Psoas muscle (tissue), 8 donors: Measurements from ENCODE around the gene NKX2-1. TPM values are rescaled to one million over a fixed set of nuclear protein-coding genes. Genes with fewer than 3 reads are reported as not detected.
"Not testable (repeated sequence)": the region's sequence is repeated elsewhere in the genome, so short reads cannot be mapped to it uniquely, and the experiment has no call there.

ENCODE experiments used
- ATAC-seq, 4 donors: fragments of 200-7000 bp; cut with Tn5 transposase; one replicate each; pipeline ENCODE4 v1.9.1; 2020; ENCODE audit warnings: moderate library complexity in 3 of 4, mild to moderate bottlenecking in 2 of 4
- DNase-seq, 2 donors: peaks; one replicate each; pipeline ENCODE4 v3.0.0-alpha.2; 2020
- H3K27ac ChIP-seq: fragments of 200-600 bp; one replicate; pipeline ENCODE4 v1.8.0; 2022
- H3K27me3 ChIP-seq, 3 donors: fragments of 200-600 bp in 1 of 3; one replicate each; pipeline versions ENCODE4 v1.6.1 to v1.8.0; 2013 to 2022; ENCODE audit warnings: low read length in 2 of 3, mild to moderate bottlenecking in 2 of 3, moderate library complexity in 1 of 3; ENCODE audit not compliant: insufficient read depth in 3 of 3
- H3K36me3 ChIP-seq, 2 donors: fragments of 200-600 bp in 1 of 2; one replicate each; pipeline versions ENCODE4 v1.6.1 to v1.8.0; 2013 to 2022; ENCODE audit warnings: low read depth in 1 of 2, mild to moderate bottlenecking in 1 of 2, moderate library complexity in 1 of 2; ENCODE audit not compliant: insufficient read depth in 1 of 2
- H3K4me1 ChIP-seq: fragments of 200-600 bp; one replicate; pipeline ENCODE4 v1.8.0; 2022
- H3K4me3 ChIP-seq: fragments of 200-600 bp; one replicate; pipeline ENCODE4 v1.8.0; 2022; ENCODE audit warnings: mild to moderate bottlenecking
- H3K9me3 ChIP-seq: fragments of 200-600 bp; one replicate; pipeline ENCODE4 v1.8.0; 2022
- WGBS, 3 donors: extraction: QIAGEN DNeasy Blood & Tissue Kit; methylation state at CpG; one replicate each; pipeline versions ENCODE4 v1.1.6 to v1.1.7; 2013; 5-methylcytosine and 5-hydroxymethylcytosine counted together
- intact Hi-C, 2 donors: fragments of 100-400 bp; cut with DNase I; formaldehyde crosslinking; loops; one replicate each; pipeline versions ENCODE4 v1.11.0 to v1.14.2; 2022
- polyA plus RNA-seq, 3 donors: library from polyadenylated mRNA; stranded (reverse); fragments of 200-250 nt; gene quantifications; one replicate each; pipeline ENCODE4 v1.2.3, GENCODE V29; 2013
- total RNA-seq, 4 donors: library from RNA; stranded (reverse); fragmentation: NEBNext Ultra II Directional in 2 of 4; extraction: Animal tissue kit (Norgen Biotek cat#: 25700) in 2 of 4; gene quantifications; one replicate each; pipeline versions ENCODE4 v1.2.1 to v1.2.4, GENCODE V29; 2021 to 2023
- TF ChIP-seq, protein P1 (sequence below): fragments of 200-600 bp; IDR thresholded peaks from one replicate; pipeline ENCODE4 v1.8.0; 2022; ENCODE audit warnings: antibody characterized with exemption
- donor health status: healthy with polysubstance abuse.
- donor health status: DM: no; HTN: no; CAD: no; lungs with moderate emphysema.
- donor health status: Bipolar disorder and iron deficiency.
- donor health status: healthy.
- donor health status: DM: yes; HTN: yes; CAD: no.
- donor health status: DM: no; HTN: no; CAD: no.
- donor health status: DM: no; HTN: no; CAD: no.
- donor health status: DM: yes; HTN: yes; CAD: no.

NKX2-1 gene
- total and polyA plus RNA-seq, 7 donors = not detected

- no peaks in the 10 kb centered on the region for H3K36me3 ChIP-seq
- H3K4me1 ChIP-seq = no peaks in the 10 kb centered on the region
- ATAC-seq = no peak
- H3K9me3 ChIP-seq = no peaks in the 10 kb centered on the region
- no peaks in the 10 kb centered on the region for H3K27me3 ChIP-seq
- 0 to 32% (median 0%) methylated on average over 1 of the region's 1 CpG for WGBS, 3 donors
- TF ChIP-seq, protein P1, sequence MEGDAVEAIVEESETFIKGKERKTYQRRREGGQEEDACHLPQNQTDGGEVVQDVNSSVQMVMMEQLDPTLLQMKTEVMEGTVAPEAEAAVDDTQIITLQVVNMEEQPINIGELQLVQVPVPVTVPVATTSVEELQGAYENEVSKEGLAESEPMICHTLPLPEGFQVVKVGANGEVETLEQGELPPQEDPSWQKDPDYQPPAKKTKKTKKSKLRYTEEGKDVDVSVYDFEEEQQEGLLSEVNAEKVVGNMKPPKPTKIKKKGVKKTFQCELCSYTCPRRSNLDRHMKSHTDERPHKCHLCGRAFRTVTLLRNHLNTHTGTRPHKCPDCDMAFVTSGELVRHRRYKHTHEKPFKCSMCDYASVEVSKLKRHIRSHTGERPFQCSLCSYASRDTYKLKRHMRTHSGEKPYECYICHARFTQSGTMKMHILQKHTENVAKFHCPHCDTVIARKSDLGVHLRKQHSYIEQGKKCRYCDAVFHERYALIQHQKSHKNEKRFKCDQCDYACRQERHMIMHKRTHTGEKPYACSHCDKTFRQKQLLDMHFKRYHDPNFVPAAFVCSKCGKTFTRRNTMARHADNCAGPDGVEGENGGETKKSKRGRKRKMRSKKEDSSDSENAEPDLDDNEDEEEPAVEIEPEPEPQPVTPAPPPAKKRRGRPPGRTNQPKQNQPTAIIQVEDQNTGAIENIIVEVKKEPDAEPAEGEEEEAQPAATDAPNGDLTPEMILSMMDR = no peak
- H3K27ac ChIP-seq = no peak overlapping the region
- no peak overlapping the region for H3K4me3 ChIP-seq
- intact Hi-C loops = no loop called here
- no peak for DNase-seq
Observed at GRCh38 chr14:36478782-36479181, 41.2 kb downstream of the NKX2-1 start.

DNA sequence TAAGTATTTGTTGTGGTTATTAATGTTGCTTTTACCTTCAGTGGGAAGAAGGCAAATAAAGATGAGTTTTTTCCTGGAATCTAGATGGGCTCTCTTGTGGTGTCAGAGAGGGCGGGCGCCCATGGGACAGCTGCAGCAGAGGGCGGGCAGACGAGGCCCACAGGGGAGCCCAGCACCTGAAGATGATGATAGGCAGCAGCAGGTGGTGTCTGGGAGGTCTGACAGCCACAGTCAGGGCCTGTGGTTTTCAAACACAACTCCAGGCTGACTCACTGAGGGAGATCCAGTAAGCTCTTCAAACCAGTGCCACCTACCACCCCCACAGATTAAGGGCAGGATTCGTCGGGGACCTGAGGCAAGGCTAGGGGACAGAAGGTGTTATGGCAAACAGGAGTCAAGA is 42.8 kb downstream of the NKX2-1 start:
- no peak for ATAC-seq
- no peaks in the 10 kb centered on the region for H3K27me3 ChIP-seq
- intact Hi-C loops = no loop called here
- TF ChIP-seq, protein P1 = no peak
- no peak overlapping the region for H3K27ac ChIP-seq
- H3K4me1 ChIP-seq = no peaks in the 10 kb centered on the region
- H3K4me3 ChIP-seq = no peak overlapping the region
- no peaks in the 10 kb centered on the region for H3K9me3 ChIP-seq
- DNase-seq = no peak
- 55 to 64% (median 61%) methylated on average over 6 of the region's 6 CpGs for WGBS, 3 donors
- H3K36me3 ChIP-seq = no peaks in the 10 kb centered on the region

- H3K36me3 ChIP-seq, ATAC-seq, H3K27me3 ChIP-seq, H3K4me1 ChIP-seq, H3K27ac ChIP-seq, DNase-seq, H3K4me3 ChIP-seq, intact Hi-C loops, H3K9me3 ChIP-seq: not testable (repeated sequence)
- WGBS, 3 donors = 88 to 89% (median 88%) methylated on average over 7 of the region's 7 CpGs
Observed at GRCh38 chr14:36476061-36476460, 44.0 kb downstream of the NKX2-1 start.

DNA sequence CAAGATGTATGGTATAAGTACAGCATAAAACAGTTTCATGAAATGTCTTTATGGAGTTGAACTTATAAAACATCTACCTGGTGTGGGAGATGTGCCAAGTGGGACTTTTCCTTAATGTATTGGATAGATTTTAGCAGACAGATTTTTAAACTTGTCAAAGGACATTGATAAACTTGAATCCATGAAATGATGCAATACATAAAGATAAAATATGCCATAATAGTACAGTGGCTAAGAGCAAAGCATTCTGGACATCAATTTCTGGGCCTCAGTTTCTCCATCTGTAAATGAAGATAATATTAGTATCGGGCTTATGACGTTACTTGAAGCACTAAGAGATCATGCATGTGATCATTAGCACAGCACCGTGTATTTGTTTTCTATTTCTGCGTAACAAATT is 45.4 kb downstream of the NKX2-1 start:
- H3K4me1 ChIP-seq = no peaks in the 10 kb centered on the region
- 64 to 78% (median 65%) methylated on average over 4 of the region's 4 CpGs for WGBS, 3 donors
- intact Hi-C loops = no loop called here

DNA sequence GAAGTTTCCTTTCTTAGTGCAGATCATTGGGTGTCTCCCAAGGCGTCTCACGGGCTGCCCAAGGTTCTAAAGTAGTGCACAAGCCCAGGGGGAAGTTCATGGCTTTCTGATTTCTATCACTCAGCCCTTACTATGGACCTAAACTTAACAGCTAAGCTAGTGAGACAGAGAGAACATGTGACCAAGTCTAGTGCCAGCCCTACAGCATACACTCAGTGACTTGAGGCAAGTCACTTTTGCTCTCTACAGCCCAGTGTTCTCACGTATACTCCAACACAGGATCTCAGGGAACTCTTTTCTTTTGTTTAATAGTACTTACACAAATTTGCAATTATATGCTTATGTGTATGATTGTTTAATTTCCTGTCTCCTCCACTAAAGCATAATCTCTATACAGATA is 48.6 kb downstream of the NKX2-1 start:
- TF ChIP-seq, protein P1 = no peak
- no peak for DNase-seq
- H3K27ac ChIP-seq = no peak overlapping the region
- 76 to 89% (median 85%) methylated on average over 3 of the region's 3 CpGs for WGBS, 3 donors
- H3K4me3 ChIP-seq = no peak overlapping the region
- ATAC-seq = no peak
- no peaks in the 10 kb centered on the region for H3K36me3 ChIP-seq
- no peaks in the 10 kb centered on the region for H3K4me1 ChIP-seq
- H3K9me3 ChIP-seq = no peaks in the 10 kb centered on the region
- H3K27me3 ChIP-seq = peaks cover 0 to 2% (median 0%) of the 10 kb centered on the region in 3 donors
- intact Hi-C loops = no loop called here

More for the DNA sequence above, 45.4 kb downstream of the NKX2-1 start:
- Histone ChIP-seq H3K27ac (no peak overlapping the region), H3K9me3 (no peaks in the 10 kb centered on the region), H3K27me3 (no peaks in the 10 kb centered on the region), H3K4me3 (no peak overlapping the region), H3K36me3 (no peaks in the 10 kb centered on the region)
- TF ChIP-seq, protein P1 = no peak
- ATAC-seq = no peak
- no peak for DNase-seq
